Gastroesophageal sphincter (tissue), 3 donors: ENCODE data around the gene KIAA2012.

ENCODE experiments used
- CTCF ChIP-seq, 4 experiments: fragments of 200-600 bp in 2 of 4; fragments of 450-650 bp in 2 of 4; sonication (generic) in 1 of 4; IDR thresholded peaks; one replicate each; pipeline ENCODE4 v1.5.1; 2017 to 2019; ENCODE audit warnings: antibody characterized with exemption in 4 of 4, mild to moderate bottlenecking in 2 of 4, moderate library complexity in 2 of 4
- EP300 ChIP-seq: sonication (generic); formaldehyde crosslinking; IDR thresholded peaks from one replicate; pipeline ENCODE4 v1.6.1; 2017; ENCODE audit warnings: antibody characterized with exemption, mild to moderate bottlenecking
- POLR2A ChIP-seq, 2 donors: fragments of 450-650 bp; IDR thresholded peaks; one replicate each; pipeline ENCODE4 v1.6.1; 2017; ENCODE audit warnings: antibody characterized with exemption in 2 of 2, mild to moderate bottlenecking in 2 of 2, moderate library complexity in 1 of 2

DNA sequence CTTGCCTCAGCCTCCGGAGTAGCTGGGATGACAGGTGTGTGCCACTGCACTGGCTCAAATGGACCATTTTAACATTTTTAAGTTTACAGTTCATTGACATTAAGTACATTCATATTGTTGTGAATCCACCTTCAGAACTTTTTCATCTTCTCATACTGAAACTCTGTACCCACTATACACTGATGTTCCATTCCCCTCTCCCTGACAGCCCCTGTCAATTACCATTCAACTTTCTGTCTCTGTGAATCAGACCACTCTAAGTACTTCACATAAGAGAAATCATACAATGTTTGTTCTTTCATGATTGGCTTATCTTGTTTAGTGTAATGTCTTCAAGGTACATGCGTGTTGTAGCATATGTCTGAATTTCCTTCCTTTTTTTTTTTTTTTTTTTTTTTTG is 1.9 kb upstream of the KIAA2012 start:
- TF ChIP-seq CTCF (IDR thresholded peaks at IDR 0.05) (no peak), POLR2A (IDR thresholded peaks at IDR 0.05) (no peak), EP300 (no peak)
